ENCODE measurements around the gene PRPH.

DNA sequence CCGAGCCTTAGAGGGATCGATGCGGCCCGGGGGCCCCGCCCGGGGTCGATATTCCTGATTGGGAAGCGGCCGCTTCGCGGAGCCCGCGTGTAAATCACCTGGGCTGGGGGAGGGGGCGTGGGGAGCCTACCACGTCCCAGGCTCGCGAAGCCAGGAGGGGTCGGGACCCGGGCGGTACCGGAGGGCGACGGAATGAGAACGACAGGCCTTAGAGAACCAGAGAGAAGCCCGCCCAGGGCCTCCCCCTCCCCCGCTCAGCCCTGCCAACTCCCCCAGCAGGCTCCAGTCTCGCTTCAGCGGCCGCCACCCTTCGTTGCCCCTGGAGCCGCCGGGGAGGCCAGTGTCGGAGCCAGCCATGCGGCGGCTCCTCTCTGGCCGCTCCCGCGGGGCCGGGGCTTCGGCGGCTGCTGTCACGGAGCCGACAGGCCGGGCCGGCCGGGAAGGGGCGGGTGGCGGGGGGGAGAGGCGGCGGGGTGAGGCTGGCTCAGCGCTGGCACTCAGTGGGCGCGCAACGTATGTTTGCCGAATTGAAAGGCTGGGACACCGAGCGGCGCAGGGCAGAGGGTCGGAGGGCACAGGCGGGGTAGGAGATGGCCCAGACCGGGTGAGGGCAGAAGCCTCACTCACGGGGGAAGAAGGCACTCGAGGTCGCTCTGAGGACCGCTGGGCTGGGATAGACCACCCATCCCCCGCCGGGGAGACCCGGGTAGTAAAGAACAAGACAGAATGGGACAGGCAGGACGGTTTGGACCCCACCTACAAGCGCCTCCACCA is 50.3 kb downstream of the PRPH start:
- TF ChIP-seq ISL1 (CRISPR knock-in tag; IDR thresholded peaks at IDR 0.05) (no peak), GLIS3 (CRISPR knock-in tag; IDR thresholded peaks at IDR 0.05) (no peak), ZFP30 (CRISPR knock-in tag; IDR thresholded peaks at IDR 0.05) (no peak), ZFP3 (CRISPR knock-in tag; IDR thresholded peaks at IDR 0.05) (no peak)
- TF ChIP-seq, protein P1, sequence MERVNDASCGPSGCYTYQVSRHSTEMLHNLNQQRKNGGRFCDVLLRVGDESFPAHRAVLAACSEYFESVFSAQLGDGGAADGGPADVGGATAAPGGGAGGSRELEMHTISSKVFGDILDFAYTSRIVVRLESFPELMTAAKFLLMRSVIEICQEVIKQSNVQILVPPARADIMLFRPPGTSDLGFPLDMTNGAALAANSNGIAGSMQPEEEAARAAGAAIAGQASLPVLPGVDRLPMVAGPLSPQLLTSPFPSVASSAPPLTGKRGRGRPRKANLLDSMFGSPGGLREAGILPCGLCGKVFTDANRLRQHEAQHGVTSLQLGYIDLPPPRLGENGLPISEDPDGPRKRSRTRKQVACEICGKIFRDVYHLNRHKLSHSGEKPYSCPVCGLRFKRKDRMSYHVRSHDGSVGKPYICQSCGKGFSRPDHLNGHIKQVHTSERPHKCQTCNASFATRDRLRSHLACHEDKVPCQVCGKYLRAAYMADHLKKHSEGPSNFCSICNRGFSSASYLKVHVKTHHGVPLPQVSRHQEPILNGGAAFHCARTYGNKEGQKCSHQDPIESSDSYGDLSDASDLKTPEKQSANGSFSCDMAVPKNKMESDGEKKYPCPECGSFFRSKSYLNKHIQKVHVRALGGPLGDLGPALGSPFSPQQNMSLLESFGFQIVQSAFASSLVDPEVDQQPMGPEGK (CRISPR knock-in tag; IDR thresholded peaks at IDR 0.05; ENCODE audit: borderline replicate concordance), result no peak
